ENCODE data around the gene IL1F10. TPM values are rescaled to one million over a fixed set of nuclear protein-coding genes. Genes with fewer than 3 reads are reported as not detected.
A peak's percentile ranks its signal among the peaks of the same experiment; 100 is the strongest.

IL1F10 gene
- total and polyA plus RNA-seq, 8 donors, result not detected

DNA sequence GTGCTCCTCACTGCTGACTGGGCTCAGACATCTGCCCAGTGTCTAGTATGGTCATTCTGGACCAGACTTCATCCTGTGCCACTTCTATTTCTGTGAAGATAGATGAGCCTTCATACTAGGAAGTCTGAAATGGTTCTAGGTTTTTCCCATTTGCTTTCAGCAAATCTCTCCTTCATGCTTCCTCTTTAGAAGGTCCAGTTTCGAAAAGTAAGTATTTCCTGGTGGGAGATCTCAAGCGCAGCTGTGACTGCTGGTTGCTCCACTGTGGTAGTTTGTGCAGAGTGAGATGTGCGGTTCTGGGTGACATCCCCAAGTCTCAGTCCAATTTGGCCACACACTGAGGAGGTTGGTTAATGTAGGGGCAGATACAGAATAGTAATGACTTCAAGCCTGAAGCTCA, 29.5 kb upstream of the IL1F10 start:
- no peak for ATAC-seq

DNA sequence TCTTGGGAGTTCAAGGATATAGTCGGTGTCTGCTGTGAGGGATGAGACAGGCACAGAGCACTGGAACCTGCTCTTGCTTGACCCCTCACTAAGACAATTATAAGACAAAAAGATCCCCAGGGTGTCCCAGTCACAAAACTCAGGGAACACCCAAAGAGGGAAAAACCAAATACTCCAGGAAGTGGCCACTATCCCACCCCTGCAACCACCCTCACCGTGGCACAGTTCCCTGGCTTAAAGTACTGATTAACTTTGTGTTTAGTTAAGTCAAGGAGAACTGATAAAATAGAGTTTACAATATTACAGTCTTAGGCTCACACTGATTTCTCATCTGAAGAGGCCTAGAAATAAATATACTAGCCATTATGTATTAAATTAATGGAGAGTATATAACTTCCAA, 28.6 kb upstream of the IL1F10 start:
- DNase-seq (no peak), ATAC-seq (no peak)
- Histone ChIP-seq H3K27ac (no peak overlapping the region), H3K36me3 (no peaks in the 10 kb centered on the region), H3K9me3 (no peaks in the 10 kb centered on the region), H3K4me3 (no peak overlapping the region), H3K4me1 (no peaks in the 10 kb centered on the region), H3K27me3 (no peaks in the 10 kb centered on the region)
- TF ChIP-seq, protein P1, sequence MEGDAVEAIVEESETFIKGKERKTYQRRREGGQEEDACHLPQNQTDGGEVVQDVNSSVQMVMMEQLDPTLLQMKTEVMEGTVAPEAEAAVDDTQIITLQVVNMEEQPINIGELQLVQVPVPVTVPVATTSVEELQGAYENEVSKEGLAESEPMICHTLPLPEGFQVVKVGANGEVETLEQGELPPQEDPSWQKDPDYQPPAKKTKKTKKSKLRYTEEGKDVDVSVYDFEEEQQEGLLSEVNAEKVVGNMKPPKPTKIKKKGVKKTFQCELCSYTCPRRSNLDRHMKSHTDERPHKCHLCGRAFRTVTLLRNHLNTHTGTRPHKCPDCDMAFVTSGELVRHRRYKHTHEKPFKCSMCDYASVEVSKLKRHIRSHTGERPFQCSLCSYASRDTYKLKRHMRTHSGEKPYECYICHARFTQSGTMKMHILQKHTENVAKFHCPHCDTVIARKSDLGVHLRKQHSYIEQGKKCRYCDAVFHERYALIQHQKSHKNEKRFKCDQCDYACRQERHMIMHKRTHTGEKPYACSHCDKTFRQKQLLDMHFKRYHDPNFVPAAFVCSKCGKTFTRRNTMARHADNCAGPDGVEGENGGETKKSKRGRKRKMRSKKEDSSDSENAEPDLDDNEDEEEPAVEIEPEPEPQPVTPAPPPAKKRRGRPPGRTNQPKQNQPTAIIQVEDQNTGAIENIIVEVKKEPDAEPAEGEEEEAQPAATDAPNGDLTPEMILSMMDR (IDR thresholded peaks at IDR 0.05), result no peak
- intact Hi-C loops (cut with DNase I), result no loop called here

More for the DNA sequence above, 29.5 kb upstream of the IL1F10 start:
- Histone ChIP-seq H3K27me3 (no peaks in the 10 kb centered on the region), H3K27ac (no peak overlapping the region), H3K4me1 (no peaks in the 10 kb centered on the region), H3K9me3 (no peaks in the 10 kb centered on the region), H3K4me3 (no peak overlapping the region), H3K36me3 (no peaks in the 10 kb centered on the region)
- DNase-seq, result no peak
- TF ChIP-seq, protein P1 (IDR thresholded peaks at IDR 0.05), result no peak
- intact Hi-C loops (cut with DNase I), result no loop called here

DNA sequence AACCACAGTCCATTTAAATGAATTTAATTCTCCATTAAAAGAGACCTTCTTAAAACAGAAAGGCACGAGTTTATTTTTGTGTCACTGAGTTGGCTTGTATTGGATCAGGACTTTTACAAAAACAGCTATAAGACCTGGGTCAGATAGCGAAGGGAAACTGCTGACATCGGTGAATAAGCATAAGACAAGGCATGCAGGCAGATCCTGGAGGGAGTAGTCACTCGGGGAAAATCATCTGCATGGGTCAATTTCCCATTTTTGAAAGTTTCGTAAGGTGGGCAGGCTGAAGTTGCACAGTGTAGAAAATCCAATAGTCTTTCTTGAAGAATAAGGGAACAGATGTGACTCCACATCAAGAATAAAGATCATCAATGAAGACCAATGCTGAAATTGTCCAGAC, 28.1 kb upstream of the IL1F10 start:
- Histone ChIP-seq H3K4me1 (no peaks in the 10 kb centered on the region), H3K27me3 (no peaks in the 10 kb centered on the region), H3K27ac (no peak overlapping the region), H3K36me3 (no peaks in the 10 kb centered on the region), H3K4me3 (no peak overlapping the region), H3K9me3 (no peaks in the 10 kb centered on the region)
- DNase-seq (no peak), ATAC-seq (no peak)
- intact Hi-C loops (cut with DNase I), result no loop called here
- TF ChIP-seq, protein P1 (IDR thresholded peaks at IDR 0.05), result no peak

- no peaks in the 10 kb centered on the region for H3K9me3 ChIP-seq
- H3K27me3 ChIP-seq, result no peaks in the 10 kb centered on the region
- H3K27ac ChIP-seq, result no peak overlapping the region
- TF ChIP-seq, protein P1 (IDR thresholded peaks at IDR 0.05), result no peak
- no peaks in the 10 kb centered on the region for H3K4me1 ChIP-seq
- intact Hi-C loops (cut with DNase I), result no loop called here
- ATAC-seq (peak; percentile 44), DNase-seq (no peak)
- no peaks in the 10 kb centered on the region for H3K36me3 ChIP-seq
- H3K4me3 ChIP-seq, result no peak overlapping the region
Observed at GRCh38 chr2:113041871-113042270, 25.9 kb upstream of the IL1F10 start.

- H3K9me3 ChIP-seq, result peaks cover 0 to 8% of the 10 kb centered on the region in 2 donors
Observed at GRCh38 chr2:113046465-113046864, 21.3 kb upstream of the IL1F10 start.

More at GRCh38 chr2:113046465-113046864, 21.3 kb upstream of the IL1F10 start:
- no peak for DNase-seq
- no peaks in the 10 kb centered on the region for H3K27me3 ChIP-seq
- H3K4me3 ChIP-seq, result no peak overlapping the region
- H3K36me3 ChIP-seq, result no peaks in the 10 kb centered on the region
- intact Hi-C loops (cut with DNase I), result no loop called here
- no peak overlapping the region for H3K27ac ChIP-seq
- TF ChIP-seq, protein P1 (IDR thresholded peaks at IDR 0.05), result no peak
- H3K4me1 ChIP-seq, result no peaks in the 10 kb centered on the region
- ATAC-seq, result no peak
